AG09319 (cell line): ENCODE data around the gene TGFA.

Source experiments
- DNase-seq: peaks from one replicate; pipeline ENCODE4 v3.0.0-alpha.2; 2010; ENCODE audit warnings: low read depth; ENCODE audit errors: extremely low read depth
- TF ChIP-seq, protein P1 (sequence below): IDR thresholded peaks from 2 replicates; pipeline ENCODE4 v1.5.1; 2011; ENCODE audit warnings: low read depth, mild to moderate bottlenecking, inconsistent platforms, low read length, moderate library complexity

The TGFA gene

DNA sequence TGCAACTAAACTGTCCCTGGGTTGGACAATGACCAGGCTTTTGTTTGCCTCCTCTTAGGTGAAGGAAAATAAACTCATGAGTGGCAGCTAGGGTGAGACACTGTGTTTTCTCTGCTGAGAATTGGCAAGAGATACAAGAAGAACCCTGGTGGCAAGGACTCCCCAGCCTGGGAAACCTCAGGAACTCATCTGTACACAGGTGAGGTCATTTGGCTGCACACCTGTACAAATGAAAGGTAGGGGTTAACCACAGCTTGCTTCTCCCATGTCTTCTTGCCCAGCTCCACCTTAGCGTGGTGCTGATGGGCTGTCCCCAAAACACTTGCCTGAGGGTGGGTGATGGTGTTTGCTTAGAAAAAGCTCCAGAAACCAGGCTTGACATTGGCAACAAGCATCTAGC lies 154.6 kb downstream of the TGFA start:
- no peak for DNase-seq
- TF ChIP-seq, protein P1, sequence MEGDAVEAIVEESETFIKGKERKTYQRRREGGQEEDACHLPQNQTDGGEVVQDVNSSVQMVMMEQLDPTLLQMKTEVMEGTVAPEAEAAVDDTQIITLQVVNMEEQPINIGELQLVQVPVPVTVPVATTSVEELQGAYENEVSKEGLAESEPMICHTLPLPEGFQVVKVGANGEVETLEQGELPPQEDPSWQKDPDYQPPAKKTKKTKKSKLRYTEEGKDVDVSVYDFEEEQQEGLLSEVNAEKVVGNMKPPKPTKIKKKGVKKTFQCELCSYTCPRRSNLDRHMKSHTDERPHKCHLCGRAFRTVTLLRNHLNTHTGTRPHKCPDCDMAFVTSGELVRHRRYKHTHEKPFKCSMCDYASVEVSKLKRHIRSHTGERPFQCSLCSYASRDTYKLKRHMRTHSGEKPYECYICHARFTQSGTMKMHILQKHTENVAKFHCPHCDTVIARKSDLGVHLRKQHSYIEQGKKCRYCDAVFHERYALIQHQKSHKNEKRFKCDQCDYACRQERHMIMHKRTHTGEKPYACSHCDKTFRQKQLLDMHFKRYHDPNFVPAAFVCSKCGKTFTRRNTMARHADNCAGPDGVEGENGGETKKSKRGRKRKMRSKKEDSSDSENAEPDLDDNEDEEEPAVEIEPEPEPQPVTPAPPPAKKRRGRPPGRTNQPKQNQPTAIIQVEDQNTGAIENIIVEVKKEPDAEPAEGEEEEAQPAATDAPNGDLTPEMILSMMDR, result no peak
